NCI-H1436 (cell line): ENCODE measurements around the gene CCDC120.

Source experiments
- DNase-seq: peaks from one replicate; lab custom pipeline; 2025; lab: John Stamatoyannopoulos, UW

CCDC120 gene

GRCh38 chrX:49061916-49062315 lies 3.1 kb downstream of the CCDC120 start:
- DNase-seq, result no peak

GRCh38 chrX:49063715-49064114 lies 4.9 kb downstream of the CCDC120 start:
- DNase-seq, result no peak

DNA sequence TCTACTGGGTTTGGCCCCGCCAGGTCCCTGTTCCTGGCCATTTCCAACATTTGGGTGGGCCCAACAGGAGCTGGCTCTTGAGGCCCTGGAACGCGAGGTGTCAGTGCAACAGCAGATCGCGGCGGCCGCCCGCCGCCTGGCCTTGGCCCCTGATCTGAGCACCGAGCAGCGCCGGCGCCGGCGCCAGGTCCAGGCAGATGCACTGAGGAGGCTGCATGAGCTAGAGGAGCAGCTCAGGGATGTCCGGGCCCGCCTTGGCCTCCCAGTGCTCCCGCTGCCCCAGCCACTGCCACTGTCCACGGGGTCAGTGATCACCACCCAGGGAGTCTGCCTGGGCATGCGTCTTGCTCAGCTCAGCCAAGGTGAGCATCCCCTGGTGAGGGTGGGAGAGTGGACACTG lies 5.5 kb downstream of the CCDC120 start:
- DNase-seq, result no peak

- no peak for DNase-seq
Observed at GRCh38 chrX:49064735-49065134, 5.9 kb downstream of the CCDC120 start.

DNA sequence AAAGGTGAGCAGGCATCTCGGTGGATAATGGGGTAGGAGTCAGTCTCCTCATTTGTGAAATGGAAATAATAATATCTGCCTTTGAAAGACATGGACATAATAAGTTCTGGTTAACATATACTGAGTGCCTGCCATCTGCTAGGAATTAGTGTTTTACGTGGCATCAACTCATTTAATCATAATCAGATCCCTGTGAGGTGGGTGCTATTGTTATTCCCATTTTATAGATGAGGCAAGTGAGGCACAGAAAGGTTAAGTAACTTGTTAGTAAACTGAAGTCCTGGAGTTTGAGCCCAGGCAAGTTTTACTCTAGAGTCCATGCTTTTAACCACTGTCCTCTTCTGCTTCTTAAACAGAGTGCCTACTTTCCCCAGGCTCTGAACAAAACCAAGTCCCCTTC lies 7.5 kb downstream of the CCDC120 start:
- DNase-seq, result no peak

GRCh38 chrX:49066690-49067089 lies 7.9 kb downstream of the CCDC120 start:
- no peak for DNase-seq

GRCh38 chrX:49067285-49068120 lies 8.7 kb downstream of the CCDC120 start:
- DNase-seq, result no peak

GRCh38 chrX:49069038-49069437 lies 10.2 kb downstream of the CCDC120 start:
- DNase-seq, result no peak

DNA sequence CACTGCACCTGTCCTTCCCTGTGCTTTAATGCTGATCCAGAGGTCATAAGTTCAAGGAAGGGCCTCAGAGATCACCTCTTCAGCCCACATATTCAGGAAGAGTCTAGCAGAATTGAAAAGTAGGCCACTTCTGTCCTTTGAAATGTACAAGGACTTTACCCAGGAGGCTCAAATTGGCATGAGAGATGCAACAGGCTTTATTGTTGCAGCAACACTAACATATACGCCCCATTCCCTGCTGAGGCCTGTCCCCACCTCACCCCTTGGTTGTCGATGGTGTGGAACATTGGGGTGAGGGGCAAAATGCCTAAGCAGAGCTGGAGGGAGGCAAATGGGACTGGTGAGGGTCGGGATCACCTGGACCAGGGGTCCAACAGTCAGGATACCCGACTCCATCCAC lies 12.2 kb downstream of the CCDC120 start:
- DNase-seq, result no peak

- DNase-seq, result no peak
Observed at GRCh38 chrX:49071877-49072711, 13.3 kb downstream of the CCDC120 start.

DNA sequence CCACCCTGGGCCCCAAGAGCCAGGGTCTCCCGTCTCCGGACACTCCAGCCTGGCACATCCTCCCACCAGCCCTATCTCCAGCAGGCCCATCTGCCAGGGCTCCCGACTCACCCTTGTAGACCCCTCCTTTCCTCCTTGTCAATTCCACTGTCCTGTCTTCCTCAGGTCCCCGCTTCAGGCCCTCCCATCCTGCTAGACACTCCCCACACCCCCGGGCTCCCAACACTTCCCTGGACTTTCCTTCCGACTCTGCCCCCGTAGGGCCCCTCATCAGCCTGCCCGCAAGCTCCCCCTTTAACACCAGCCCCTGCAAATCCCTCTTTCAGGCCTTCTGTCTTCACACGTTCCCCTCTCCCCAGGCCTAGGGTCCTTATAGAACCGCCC lies 13.9 kb downstream of the CCDC120 start:
- DNase-seq, result no peak

- DNase-seq, result peak; percentile 77
Observed at GRCh38 chrX:49073601-49074575, 15.1 kb downstream of the CCDC120 start, which contains the start of gene PRAF2. TSS of gene PRAF2 (minus strand) at chrX:49074002. CDS start at chrX:49073987, 15 bp downstream.

- no peak for DNase-seq
Observed at GRCh38 chrX:49075347-49075746, 16.5 kb downstream of the CCDC120 start.

DNA sequence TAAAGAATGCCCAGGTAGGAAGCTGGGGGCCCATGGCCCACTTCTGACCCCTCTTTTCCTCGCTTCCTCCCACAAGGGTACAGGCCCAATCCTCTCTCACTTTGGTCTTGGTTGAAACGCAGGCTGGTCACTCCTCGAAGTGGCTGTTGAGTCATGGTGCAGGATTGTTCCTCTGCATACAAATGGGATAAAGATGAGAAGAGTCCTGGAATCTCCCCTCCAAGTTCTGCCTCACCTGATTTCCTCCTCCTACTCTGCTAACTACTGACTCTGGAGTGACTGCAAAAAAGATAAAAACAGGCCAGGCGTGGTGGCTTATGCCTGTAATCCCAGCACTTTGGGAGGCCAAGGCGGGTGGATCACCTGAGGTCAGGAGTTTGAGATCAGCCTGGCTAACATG lies 19.1 kb downstream of the CCDC120 start:
- no peak for DNase-seq

GRCh38 chrX:49079489-49080428 lies 21.0 kb downstream of the CCDC120 start, which contains the start of gene WDR45:
TSS of gene WDR45 (minus strand) at chrX:49079887. CDS start at chrX:49078095, 1,792 bp downstream.
- DNase-seq, result peak; percentile 2

GRCh38 chrX:49082271-49082871 lies 23.6 kb downstream of the CCDC120 start:
- no peak for DNase-seq

GRCh38 chrX:49089553-49089952 lies 30.8 kb downstream of the CCDC120 start:
- no peak for DNase-seq

GRCh38 chrX:49096419-49096818 lies 37.6 kb downstream of the CCDC120 start:
- no peak for DNase-seq

GRCh38 chrX:49100704-49101628 lies 42.2 kb downstream of the CCDC120 start:
- DNase-seq, result peak; percentile 86
